HG03521 (cell line): ENCODE results near the gene TBX6.

Experiments
- ATAC-seq: cut with Tn5 transposase; IDR thresholded peaks from one replicate; pipeline ENCODE4 v1.9.1; 2021; ENCODE audit warnings: mild to moderate bottlenecking, moderate library complexity; ENCODE audit not compliant: unreplicated experiment

TBX6 gene

GRCh38 chr16:30087181-30087898 lies 4.4 kb downstream of the TBX6 start:
- no peak for ATAC-seq

DNA sequence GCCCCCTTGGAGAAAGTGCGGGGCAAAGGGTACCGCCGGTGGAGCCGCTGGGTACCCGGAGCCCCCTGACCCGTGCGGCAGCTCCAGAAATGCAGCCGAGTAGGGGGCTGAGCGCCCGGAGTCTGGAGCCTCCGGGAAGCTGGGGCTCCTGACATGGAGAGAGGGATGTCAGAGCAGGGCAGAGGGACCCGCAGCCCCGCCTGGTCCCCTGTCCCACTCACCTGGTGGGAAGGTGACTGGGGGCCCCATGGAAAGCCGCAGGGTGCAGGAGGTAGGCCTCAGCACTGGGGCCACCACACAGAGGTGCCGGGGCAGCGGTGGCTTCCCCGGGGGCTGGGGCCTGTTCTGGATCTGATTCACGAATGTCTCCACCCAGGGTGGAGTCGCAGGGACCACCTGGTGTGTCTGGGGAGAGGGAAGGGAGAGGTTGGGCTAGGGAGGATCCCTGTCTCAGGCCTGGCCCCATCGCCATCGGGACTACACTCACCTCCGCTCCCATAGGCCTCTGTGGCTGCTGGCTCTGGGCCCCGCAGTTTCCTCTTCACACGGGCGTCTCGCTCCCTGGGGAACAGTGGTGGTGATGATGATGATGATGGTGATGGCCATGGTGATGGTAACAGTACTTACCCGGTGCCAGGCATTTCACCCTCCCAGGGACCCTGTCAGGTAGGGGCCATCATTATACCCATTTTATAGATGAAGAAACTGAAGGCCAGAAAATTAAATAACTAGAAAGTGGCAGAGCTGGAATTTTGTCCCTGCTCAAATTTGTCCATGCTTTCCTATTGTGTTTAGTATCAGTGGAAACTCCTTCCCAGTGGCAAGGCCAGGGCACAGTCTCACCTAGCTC lies 5.2 kb downstream of the TBX6 start:
- ATAC-seq: no peak

DNA sequence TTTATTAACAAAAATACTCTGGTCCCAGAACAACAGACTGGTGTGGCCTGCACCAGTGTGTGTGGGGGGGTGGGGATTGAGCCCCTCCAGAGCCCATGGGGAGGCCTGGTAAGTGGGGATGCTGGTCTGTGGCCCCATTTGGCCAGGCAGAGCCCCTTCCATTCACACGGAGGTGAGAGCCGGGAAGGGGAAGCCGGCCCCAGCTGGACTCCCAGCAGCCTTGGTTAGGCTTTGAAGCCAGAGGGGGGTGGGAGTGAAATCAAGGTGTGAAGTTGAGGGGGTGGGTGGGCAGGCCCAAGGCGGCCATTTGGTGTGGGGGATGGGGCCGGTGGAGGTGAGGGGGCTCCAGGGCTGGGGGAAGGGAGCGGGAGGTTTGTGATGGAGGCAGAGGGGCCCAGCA lies 5.9 kb downstream of the TBX6 start:
- no peak for ATAC-seq

DNA sequence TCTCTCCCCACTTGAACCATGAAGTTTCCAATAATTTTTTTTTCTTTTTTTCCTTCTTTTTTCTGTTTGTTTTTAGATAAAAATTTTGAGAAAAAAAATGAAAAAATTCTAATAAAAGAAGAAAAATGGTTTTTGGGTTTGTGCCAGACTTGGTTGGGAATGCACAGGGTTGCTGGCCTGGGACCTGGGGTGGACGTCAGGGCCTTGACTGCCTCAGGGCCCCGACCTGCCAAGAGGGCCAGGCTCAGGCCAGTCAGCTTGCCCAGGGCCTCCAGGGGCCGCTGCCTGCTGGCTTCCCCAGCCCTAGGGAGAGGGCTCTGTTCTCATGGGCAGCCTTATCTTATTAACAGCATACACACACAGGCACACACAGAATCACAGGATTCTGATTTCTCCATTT lies 6.5 kb downstream of the TBX6 start:
- ATAC-seq: no peak

DNA sequence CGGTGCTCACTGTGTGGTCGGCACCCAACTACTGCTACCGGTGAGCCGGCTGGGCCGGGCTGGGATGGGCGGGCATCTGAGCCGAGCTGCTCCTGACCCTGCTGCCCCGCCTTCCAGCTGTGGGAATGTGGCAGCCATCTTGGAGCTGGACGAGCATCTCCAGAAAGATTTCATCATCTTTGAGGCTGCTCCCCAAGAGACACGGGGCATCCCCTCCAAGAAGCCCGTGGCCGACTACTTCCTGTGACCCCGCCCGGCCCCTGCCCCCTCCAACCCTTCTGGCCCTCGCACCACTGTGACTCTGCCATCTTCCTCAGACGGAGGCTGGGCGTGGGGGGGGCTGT lies 6.9 kb downstream of the TBX6 start:
- ATAC-seq: no peak

DNA sequence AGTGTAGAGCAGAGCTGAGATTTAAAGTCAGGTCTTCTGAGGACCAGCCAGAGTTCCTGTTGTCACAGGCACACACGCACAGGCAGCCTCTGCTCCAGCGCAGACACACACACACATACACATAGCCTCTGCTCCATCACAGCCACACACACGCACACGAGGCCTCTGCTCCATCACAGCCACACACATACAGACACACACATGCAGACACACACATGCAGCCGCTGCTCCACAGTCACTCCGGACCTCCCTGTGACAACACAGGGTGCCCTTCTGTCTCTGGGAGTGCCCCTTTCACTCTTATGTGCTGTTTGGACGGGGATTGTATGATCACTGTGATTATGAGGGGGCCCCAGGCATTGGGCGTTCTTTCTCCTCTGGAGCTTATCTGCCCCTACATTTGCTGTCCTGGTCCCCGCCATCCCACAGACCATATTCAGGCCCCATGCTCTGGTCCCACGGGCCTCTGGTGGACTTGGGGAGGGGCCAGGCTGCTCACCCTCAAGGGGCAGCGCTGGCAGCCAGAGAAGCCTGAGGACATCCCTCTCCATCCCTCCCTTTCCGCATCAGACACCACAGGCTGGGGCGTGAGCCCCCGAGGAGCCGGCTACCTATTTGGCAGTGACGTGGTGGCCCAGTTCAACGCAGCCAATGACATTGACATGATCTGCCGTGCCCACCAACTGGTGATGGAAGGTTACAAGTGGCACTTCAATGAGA lies 7.5 kb downstream of the TBX6 start:
- no peak for ATAC-seq

DNA sequence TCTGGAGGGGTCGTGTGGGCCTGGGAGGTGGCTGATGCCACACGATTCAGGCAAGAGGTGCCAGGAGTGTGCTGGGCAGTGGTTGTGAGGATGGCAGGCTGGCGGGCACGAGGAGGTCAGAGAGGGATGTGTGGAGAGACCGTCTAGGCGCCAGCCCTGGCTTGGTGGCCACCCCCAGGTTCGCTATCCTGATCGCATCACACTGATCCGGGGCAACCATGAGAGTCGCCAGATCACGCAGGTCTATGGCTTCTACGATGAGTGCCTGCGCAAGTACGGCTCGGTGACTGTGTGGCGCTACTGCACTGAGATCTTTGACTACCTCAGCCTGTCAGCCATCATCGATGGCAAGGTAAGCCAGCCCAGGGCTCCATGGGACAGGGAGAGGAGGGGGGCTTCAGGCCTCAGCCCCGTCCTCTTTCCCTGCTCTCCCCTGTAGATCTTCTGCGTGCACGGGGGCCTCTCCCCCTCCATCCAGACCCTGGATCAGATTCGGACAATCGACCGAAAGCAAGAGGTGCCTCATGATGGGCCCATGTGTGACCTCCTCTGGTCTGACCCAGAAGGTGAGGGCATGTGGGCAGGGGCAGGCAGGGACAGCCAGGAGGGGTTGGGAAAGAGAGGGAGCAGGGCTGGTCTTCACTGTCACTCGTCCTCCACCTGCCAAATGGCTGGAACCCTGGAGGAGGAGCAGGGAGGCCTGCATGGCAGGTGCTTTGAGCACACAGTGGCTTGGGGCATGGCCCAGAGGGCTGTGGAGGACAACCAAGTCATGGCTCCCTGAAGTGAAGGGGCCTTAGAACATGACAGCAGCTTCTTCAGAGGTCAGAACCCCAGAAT lies 8.3 kb downstream of the TBX6 start:
- ATAC-seq: no peak

GRCh38 chr16:30082545-30083090 lies 9.1 kb downstream of the TBX6 start:
- no peak for ATAC-seq

DNA sequence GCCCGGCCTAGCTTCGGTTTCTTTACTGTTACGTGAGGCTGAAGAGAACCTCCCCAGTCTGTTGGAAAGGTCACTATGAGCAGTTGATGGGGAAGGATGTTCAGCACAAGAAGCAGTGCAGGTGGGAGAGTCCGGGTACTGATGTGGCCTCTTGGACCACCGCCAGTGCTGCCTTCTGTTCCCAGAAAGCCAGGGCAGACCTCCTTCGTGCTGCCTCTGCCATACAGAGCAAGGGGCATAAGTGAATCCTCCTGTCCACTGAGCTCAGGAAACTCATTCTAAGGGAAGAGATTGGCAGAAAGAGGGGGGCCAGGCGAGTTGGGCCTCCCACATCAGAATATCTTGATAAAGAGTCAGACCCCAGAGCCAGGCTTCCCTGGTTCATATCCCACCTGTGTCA lies 12.2 kb downstream of the TBX6 start:
- ATAC-seq: no peak

- ATAC-seq: no peak
Measured at GRCh38 chr16:30078744-30079143, 13.0 kb downstream of the TBX6 start.

DNA sequence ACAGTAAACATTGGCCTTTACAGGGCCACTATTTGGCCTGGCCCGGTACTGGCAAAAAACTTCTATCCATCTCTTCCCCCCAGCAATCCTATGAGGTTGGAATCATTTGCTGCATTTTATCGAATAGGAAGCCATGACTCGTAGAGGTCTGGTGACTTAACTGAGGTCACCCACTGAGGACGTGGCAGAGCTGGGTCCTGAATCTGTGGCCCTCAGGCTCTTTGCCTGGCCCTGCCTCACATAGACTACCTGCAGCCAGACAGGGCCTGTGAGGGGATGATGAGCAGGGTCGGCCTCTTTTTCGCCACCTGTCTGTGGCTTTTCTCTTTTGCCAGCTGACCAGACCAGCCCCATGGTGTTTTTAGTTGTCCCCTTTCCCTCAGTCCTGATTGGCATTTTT lies 14.1 kb downstream of the TBX6 start:
- no peak for ATAC-seq

- ATAC-seq: peak; percentile 25
Measured at GRCh38 chr16:30076276-30076791, 15.4 kb downstream of the TBX6 start.

DNA sequence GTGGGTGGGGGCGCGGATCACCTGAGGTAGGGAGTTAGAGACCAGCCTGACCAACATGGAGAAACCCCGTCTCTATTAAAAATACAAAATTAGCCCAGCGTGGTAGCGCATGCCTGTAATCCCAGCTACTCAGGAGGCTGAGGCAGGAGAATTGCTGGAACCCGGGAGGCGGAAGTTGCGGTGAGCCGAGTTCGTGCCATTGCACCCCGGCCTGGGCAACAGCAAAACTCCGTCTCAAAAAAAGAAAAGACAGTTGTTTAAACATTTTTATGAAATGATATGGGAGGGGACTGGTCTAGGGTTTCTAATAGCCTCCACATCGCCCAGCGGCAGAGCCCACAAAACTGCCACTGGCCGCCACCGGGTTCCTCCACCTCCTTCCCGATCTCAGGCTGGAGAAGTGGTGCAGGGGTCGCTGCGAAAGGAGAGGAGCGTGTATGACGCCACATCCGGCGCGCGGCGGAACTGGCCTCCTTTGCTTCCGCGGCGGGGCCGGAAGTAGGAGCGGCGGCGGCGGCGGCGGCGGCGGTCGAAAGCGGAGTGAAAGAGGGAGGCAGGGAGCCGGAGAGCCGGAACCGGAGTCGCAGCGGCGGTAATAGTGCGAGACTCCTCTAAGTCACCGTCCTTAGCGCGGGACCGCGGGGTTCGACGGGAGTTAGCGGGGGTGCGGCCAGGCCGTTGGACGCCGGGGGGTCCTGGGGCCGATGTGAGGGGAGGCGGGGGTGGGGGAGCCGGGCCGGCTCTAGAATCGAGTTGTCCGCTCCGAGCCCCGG lies 16.0 kb downstream of the TBX6 start, which contains the start of gene PPP4C:
Gene PPP4C, plus strand, starts transcription at position 492 of the 773 bp plus-strand sequence. CDS start 384 bp downstream, outside the sequence.
- peak; percentile 77 for ATAC-seq

GRCh38 chr16:30070490-30070889 lies 21.2 kb downstream of the TBX6 start:
- no peak for ATAC-seq

DNA sequence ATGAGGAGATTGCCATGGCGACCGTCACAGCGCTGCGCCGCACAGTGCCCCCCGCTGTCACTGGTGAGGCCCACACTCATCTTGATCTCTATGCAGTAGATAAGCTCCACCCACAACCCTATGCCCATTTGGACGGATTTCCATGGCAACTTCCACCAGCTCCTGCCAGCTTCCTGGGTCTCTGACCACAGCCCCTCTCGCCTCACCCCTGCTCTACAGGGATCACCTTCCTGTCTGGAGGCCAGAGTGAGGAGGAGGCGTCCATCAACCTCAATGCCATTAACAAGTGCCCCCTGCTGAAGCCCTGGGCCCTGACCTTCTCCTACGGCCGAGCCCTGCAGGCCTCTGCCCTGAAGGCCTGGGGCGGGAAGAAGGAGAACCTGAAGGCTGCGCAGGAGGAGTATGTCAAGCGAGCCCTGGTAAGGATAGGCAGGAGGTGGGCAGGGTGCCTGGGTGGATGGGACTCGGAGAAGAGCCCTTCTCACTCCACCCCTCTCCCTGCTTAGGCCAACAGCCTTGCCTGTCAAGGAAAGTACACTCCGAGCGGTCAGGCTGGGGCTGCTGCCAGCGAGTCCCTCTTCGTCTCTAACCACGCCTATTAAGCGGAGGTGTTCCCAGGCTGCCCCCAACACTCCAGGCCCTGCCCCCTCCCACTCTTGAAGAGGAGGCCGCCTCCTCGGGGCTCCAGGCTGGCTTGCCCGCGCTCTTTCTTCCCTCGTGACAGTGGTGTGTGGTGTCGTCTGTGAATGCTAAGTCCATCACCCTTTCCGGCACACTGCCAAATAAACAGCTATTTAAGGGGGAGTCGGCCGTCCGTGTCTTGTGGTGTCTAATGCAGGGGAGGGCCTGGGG lies 21.9 kb downstream of the TBX6 start:
- no peak for ATAC-seq

DNA sequence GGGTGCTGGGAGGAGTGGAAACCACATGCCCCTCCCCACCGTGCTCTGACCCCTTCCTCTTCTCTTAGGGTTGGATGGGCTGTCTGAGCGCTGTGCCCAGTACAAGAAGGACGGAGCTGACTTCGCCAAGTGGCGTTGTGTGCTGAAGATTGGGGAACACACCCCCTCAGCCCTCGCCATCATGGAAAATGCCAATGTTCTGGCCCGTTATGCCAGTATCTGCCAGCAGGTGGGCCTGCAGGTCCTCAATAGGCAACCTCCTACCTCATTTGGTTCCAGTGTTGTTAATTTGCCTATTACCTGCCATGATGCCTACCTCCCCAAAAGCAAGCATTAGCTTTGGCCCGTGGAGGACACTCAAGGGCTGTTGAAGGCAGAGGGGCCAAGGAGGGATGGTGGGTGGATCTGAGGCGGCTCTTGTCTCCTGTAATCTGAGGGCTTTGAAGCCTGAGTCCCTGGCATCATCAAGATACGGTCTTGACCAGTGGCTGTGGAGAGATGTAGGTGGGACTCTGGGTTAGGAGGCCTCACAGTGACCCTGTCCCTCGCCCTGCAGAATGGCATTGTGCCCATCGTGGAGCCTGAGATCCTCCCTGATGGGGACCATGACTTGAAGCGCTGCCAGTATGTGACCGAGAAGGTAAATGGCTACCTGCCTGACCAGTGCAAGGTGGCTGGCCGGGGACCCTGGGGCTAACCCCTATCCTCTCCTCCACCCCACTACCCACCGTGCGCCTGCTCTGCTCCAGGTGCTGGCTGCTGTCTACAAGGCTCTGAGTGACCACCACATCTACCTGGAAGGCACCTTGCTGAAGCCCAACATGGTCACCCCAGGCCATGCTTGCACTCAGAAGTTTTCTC lies 22.7 kb downstream of the TBX6 start:
- ATAC-seq: no peak

GRCh38 chr16:30068333-30068732 lies 23.4 kb downstream of the TBX6 start:
- no peak for ATAC-seq

- ATAC-seq: no peak
Measured at GRCh38 chr16:30067584-30067916, 24.2 kb downstream of the TBX6 start.
